Subcutaneous adipose tissue (tissue), 4 donors: Measurements from ENCODE around the gene SNX30. TPM values are rescaled to one million over a fixed set of nuclear protein-coding genes. Genes with fewer than 3 reads are reported as not detected.

ENCODE experiments used
- total RNA-seq, 4 donors: library from RNA; depleted of rRNA; stranded (reverse); fragments of >200 nt; gene quantifications; one replicate each; pipeline ENCODE4 v1.1.0, GENCODE V29; 2016
- TF ChIP-seq, protein P1 (sequence below): fragments of 450-650 bp; IDR thresholded peaks from one replicate; pipeline ENCODE4 v1.5.1; 2016; ENCODE audit warnings: low read depth, mild to moderate bottlenecking, control low read depth, antibody characterized with exemption, moderate library complexity

Gene SNX30
- total RNA-seq, 4 donors from 2014 or later = 10.1 to 25.3 (median 13.4) TPM

GRCh38 chr9:112886351-112886750 is 135.8 kb downstream of the SNX30 start:
- TF ChIP-seq, protein P1, sequence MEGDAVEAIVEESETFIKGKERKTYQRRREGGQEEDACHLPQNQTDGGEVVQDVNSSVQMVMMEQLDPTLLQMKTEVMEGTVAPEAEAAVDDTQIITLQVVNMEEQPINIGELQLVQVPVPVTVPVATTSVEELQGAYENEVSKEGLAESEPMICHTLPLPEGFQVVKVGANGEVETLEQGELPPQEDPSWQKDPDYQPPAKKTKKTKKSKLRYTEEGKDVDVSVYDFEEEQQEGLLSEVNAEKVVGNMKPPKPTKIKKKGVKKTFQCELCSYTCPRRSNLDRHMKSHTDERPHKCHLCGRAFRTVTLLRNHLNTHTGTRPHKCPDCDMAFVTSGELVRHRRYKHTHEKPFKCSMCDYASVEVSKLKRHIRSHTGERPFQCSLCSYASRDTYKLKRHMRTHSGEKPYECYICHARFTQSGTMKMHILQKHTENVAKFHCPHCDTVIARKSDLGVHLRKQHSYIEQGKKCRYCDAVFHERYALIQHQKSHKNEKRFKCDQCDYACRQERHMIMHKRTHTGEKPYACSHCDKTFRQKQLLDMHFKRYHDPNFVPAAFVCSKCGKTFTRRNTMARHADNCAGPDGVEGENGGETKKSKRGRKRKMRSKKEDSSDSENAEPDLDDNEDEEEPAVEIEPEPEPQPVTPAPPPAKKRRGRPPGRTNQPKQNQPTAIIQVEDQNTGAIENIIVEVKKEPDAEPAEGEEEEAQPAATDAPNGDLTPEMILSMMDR = no peak

DNA sequence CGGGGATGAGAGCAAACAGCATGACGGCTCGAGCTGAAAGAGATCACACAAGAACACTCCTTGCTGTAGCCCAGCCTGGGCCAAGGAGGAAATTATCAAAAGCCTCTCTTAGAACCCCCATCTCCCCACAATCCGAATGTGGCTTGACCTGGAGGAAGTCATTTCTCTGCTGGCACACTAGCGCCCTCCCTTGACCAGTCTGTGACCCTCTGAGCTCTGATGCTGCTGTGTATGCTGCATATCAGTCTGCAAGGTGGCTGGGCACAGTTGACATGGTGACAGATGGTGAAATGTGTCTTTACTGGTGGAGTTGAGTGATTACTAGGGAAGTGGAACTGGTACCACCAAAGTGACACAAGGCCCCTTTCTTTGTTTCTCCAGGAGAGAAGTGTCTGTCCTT is 136.8 kb downstream of the SNX30 start:
- TF ChIP-seq, protein P1 = no peak

DNA sequence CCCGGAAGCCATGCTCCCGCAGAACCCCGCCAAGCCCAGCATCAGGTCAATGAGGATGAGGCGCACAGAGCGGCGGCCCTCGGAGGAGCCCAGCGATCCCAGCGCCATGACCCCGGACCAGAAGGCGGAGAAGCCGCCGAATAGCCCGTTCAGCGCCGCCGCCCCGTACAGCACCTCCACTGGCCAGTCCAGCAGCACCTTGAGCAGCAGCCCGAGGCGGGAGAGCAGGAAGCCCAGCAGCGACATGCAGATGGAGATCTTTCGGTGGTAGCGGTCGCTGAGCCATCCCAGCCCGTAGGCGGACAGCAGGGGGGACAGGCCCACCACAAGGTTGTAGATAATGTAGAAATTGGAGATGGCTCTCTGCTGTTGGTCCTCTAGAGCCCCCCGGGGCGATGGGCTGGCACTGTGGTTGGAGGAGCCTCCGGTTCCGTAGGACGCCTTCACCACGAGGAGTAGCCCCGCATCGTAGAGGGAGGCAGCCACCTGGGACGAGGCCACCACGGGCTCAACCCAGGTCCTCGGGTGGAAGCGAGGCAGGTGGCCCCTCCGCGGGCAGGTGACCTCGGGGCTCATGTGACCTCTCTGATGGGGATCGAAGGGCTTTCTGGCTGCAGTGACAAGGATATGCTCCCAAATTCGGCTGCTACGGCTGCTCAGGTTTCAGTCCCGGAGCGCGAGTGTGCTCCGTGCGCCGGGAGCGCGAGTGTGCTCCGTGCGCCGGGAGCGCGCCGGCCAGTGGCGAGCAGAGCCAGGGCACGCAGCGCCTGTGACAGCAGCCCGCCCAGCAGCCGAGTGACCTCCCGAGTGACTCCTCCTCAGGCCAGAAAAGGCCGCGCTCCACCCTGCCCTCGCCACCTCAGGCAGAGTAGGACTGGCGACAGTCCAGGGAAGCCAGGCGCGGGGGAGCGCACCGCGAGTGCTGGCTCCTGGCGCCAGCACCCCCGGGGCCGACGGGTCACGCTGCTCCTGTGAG is 139.8 kb downstream of the SNX30 start, which contains the start of gene SLC46A2:
TSS of gene SLC46A2 (minus strand) at position 771 of the 976 bp plus-strand sequence. CDS start at position 576, 195 bp downstream.
- TF ChIP-seq, protein P1 = no peak

GRCh38 chr9:112891521-112891920 is 141.0 kb downstream of the SNX30 start:
- TF ChIP-seq, protein P1 = no peak

DNA sequence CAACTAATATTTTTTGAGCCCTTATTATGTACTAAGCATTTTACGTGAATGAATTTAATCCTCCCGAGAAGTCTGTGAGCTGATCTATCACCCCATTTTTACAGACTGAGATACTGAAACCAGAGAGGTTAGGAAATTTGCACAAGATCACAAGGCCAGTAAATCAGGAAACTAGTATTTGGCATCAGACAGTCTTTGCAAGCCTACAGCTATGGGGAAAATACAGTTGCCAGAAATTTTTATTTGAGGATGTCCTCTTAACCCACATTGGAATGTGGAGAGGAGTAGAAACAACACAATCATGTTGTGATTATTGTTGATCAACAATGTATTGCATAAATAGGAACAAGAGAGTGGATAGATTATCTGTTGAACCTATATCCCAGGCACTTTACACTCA is 142.4 kb downstream of the SNX30 start:
- TF ChIP-seq, protein P1 = no peak

DNA sequence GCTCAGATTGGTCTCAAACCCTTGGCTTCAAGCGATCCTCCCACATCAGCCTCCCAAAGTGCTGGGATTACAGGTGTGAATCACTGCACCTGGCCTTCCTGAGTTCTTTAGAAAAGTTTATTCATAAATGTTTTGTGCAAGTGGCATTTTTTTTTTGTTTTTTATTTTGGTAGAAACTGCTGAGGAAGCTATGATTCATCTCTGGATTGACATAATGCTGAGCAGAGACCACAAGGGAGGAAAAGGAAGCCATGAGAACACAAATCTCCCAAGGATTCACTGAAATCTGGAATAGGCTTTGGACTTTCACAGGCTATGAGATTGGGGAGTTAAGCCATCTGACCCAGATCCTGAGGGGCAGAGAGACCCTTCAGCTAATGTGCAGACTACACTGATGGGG is 143.5 kb downstream of the SNX30 start:
- TF ChIP-seq, protein P1 = no peak

DNA sequence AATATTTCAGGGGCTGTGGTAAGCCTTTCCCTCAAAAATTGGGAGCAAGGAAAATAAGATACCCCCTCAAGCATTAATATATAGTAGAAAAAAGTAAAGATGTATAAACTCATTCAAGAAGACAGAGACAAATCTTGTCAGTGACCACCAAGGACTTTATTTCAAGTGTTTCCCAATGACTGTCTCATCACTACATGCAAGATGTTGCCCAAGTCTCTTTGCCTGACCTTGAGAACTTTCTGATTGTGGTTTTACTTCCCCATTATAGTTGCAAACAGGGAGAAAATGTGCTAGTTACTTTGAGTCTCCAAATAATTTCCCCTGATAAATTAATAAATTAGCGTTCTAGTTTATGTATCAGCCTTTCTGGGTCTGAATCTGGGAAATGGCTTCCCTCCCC is 144.1 kb downstream of the SNX30 start:
- TF ChIP-seq, protein P1 = no peak
